ENCODE measurements around the gene HLCS. TPM values are rescaled to one million over a fixed set of nuclear protein-coding genes. Genes with fewer than 3 reads are reported as not detected.

HLCS gene
- total RNA-seq, 4 donors from 2014 or later: 20.0 to 75.4 (median 32.8) TPM

GRCh38 chr21:36804874-36805611, 161.4 kb downstream of the HLCS start:
- intact Hi-C loops (cut with DNase I; ENCODE audit: low total_unique reads) (no loop called here), in situ Hi-C loops (cut with MboI; ENCODE audit: low pct_ligation_motif_present in 1 of 4, low pct_unique_long_range_greater_than_20kb in 1 of 4, low sequenced_read_pairs in 3 of 4) (no loop called here)
- H3K36me3 ChIP-seq: no peaks in the 10 kb centered on the region
- H3K27me3 ChIP-seq: no peaks in the 10 kb centered on the region
- no peak overlapping the region for H3K27ac ChIP-seq
- WGBS, 2 donors (ENCODE audit: low coverage in 1 of 2): 87 to 93% methylated on average over 3 to 17 of the region's 17 CpGs
- no peak for DNase-seq
- TF ChIP-seq EP300 (IDR thresholded peaks at IDR 0.05; ENCODE audit: low read depth) (no peak), POLR2A (IDR thresholded peaks at IDR 0.05) (no peak), CTCF (IDR thresholded peaks at IDR 0.05) (no peak), POLR2AphosphoS5 (IDR thresholded peaks at IDR 0.05) (no peak)
- peaks cover 0 to 8% (median 0%) of the 10 kb centered on the region in 4 donors for H3K4me1 ChIP-seq
- H3K9me3 ChIP-seq: no peaks in the 10 kb centered on the region
- no peak overlapping the region for H3K4me3 ChIP-seq

GRCh38 chr21:36803816-36804439, 162.5 kb downstream of the HLCS start:
- no peak for TF ChIP-seq EP300 (IDR thresholded peaks at IDR 0.05; ENCODE audit: low read depth)
- no peak for TF ChIP-seq POLR2A (IDR thresholded peaks at IDR 0.05)
- no peak for TF ChIP-seq CTCF (IDR thresholded peaks at IDR 0.05)
- TF ChIP-seq POLR2AphosphoS5 (IDR thresholded peaks at IDR 0.05): no peak
- Histone ChIP-seq H3K4me1 (peaks cover 0 to 8% (median 0%) of the 10 kb centered on the region in 4 donors), H3K9me3 (no peaks in the 10 kb centered on the region), H3K27me3 (no peaks in the 10 kb centered on the region), H3K4me3 (no peak overlapping the region), H3K36me3 (no peaks in the 10 kb centered on the region), H3K27ac (no peak overlapping the region)
- 84 to 91% methylated on average over 3 to 13 of the region's 13 CpGs for WGBS, 2 donors (ENCODE audit: low coverage in 1 of 2)
- no peak for DNase-seq
- intact Hi-C loops (cut with DNase I; ENCODE audit: low total_unique reads) (no loop called here), in situ Hi-C loops (cut with MboI; ENCODE audit: low pct_ligation_motif_present in 1 of 4, low pct_unique_long_range_greater_than_20kb in 1 of 4, low sequenced_read_pairs in 3 of 4) (no loop called here)

GRCh38 chr21:36803051-36803645, 163.3 kb downstream of the HLCS start:
- H3K27me3 ChIP-seq: no peaks in the 10 kb centered on the region
- H3K36me3 ChIP-seq: no peaks in the 10 kb centered on the region
- H3K9me3 ChIP-seq: no peaks in the 10 kb centered on the region
- in situ Hi-C loops (cut with MboI; ENCODE audit: low pct_ligation_motif_present in 1 of 4, low pct_unique_long_range_greater_than_20kb in 1 of 4, low sequenced_read_pairs in 3 of 4) (no loop called here), intact Hi-C loops (cut with DNase I; ENCODE audit: low total_unique reads) (no loop called here)
- H3K4me1 ChIP-seq: peaks cover 0 to 3% (median 0%) of the 10 kb centered on the region in 4 donors
- 91 to 96% methylated on average over 3 to 13 of the region's 13 CpGs for WGBS, 2 donors (ENCODE audit: low coverage in 1 of 2)
- TF ChIP-seq CTCF (IDR thresholded peaks at IDR 0.05) (no peak), EP300 (IDR thresholded peaks at IDR 0.05; ENCODE audit: low read depth) (no peak), POLR2A (IDR thresholded peaks at IDR 0.05) (no peak), POLR2AphosphoS5 (IDR thresholded peaks at IDR 0.05) (no peak)
- no peak overlapping the region for H3K4me3 ChIP-seq
- H3K27ac ChIP-seq: no peak overlapping the region
- no peak for DNase-seq

- DNase-seq: no peak
- WGBS, 2 donors (ENCODE audit: low coverage in 1 of 2): 93 to 94% methylated on average over 3 to 4 of the region's 4 CpGs
- TF ChIP-seq CTCF (IDR thresholded peaks at IDR 0.05) (no peak), POLR2A (IDR thresholded peaks at IDR 0.05) (no peak), POLR2AphosphoS5 (IDR thresholded peaks at IDR 0.05) (no peak), EP300 (IDR thresholded peaks at IDR 0.05; ENCODE audit: low read depth) (no peak)
- peaks cover 6 to 9% of the 10 kb centered on the region in 2 donors for H3K9me3 ChIP-seq
- intact Hi-C loops (cut with DNase I; ENCODE audit: low total_unique reads) (no loop called here), in situ Hi-C loops (cut with MboI; ENCODE audit: low pct_ligation_motif_present in 1 of 4, low pct_unique_long_range_greater_than_20kb in 1 of 4, low sequenced_read_pairs in 3 of 4) (no loop called here)
- H3K36me3 ChIP-seq: no peaks in the 10 kb centered on the region
- no peaks in the 10 kb centered on the region for H3K27me3 ChIP-seq
- H3K27ac ChIP-seq: no peak overlapping the region
- no peaks in the 10 kb centered on the region for H3K4me1 ChIP-seq
- no peak overlapping the region for H3K4me3 ChIP-seq
These were observed 165.7 kb downstream of the HLCS start for GRCh38 chr21:36800734-36801133.
